SHP77 (cell line): ENCODE results near the gene IRX4.

Experiments
- DNase-seq, 2 experiments: peaks; one replicate each; lab custom pipeline; 2025; lab: John Stamatoyannopoulos, UW

IRX4 gene

DNA sequence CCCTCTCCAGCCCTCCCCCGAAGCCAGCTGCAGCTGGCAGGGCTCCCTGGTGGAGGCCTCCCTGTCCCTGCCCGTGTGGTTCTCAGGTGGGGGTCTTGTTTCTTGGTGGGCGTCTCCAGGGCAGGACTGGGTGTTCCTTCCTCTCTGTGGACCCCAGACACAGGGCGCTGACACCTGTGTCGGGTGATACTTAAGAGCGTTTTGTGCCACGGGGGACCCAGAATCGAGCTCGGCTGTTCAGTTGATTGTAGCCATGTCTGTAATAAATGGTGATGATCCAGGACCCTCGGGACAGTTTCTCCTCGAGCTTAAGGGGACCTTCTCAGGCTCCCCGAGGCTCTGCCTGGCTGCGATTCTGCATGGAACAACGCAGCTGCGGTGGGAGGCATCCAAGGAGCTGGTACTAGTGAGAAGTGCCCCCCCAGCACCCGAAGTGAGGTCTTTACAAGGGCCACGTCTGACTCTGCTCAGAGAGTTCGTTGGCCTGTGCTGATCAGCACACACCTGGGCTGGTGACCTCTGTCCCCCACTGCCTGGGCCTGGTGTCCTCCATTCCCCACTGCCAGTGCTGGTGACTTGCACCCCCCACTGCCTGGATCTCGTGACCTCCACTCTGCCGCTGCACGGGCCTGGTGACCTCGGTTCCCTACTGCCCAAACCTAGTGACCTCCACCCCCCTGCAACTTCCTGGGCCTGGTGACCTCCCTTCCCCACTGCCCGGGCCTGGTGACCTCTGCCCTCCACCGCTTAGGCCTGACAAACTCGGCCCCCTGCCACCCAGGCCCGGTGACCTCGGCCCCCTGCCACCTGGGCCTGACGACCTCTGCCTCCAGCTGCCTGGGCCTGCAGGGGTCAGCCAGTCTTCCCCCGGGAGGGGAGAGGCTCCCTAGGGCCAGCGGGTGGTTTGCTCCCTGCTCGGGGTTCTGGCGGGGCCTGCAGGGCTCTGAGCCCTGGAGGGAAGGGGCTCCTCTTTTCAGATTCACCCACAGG is 45.5 kb downstream of the IRX4 start:
- no peak for DNase-seq

DNA sequence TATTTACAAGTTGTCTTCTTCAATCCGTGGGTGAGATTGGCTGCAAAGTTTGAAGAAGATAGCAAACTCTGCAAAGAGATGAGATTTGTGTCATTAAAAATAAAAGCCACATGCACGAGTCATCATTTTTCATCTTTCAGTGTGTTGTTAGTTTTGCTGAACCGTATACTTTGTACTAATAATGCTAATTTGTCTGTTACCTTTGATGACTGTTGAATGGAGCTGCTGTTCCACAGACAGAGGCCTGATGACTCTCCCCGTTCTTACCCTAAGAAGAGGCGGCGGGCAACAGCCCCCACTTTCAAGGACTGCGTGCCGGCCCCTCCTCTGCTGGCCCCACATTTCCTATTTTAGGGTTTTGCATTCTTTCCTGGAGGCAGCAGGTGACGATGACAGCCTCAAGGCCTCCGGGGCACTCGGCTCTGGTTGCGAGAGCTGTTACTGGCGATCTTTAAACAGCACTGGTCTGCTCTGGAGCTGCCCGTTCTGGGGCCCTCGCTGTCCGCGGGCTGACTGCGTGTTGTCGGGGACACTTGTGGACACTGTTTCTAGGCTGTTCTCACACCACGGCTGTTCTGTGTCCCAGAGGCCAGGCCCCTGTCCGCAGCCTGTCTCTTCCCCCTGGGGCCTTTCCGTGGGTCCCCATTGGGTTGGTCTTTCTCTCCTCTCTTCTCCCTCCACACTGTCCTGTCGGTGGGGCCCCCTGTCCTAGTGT is 46.4 kb downstream of the IRX4 start:
- no peak for DNase-seq

DNA sequence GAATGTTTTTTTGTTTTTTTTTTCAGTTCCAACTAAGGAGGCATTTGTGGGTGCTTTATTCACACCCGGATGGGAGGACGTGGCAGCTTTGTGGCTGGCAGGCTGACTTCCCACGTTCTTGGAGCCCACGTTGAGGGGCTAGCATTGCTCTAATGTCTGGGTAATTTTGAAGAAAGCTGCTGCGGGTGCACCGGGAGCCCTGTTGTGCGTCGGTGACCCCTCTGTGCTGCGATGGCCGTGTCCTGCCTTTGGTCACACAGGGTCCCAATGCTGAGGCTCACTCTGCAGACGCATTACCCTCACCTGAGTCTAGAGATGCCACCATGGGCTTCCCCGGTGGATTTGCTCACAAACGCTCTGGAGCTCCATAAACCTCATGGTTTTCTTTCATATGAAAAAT is 47.3 kb downstream of the IRX4 start:
- no peak for DNase-seq

DNA sequence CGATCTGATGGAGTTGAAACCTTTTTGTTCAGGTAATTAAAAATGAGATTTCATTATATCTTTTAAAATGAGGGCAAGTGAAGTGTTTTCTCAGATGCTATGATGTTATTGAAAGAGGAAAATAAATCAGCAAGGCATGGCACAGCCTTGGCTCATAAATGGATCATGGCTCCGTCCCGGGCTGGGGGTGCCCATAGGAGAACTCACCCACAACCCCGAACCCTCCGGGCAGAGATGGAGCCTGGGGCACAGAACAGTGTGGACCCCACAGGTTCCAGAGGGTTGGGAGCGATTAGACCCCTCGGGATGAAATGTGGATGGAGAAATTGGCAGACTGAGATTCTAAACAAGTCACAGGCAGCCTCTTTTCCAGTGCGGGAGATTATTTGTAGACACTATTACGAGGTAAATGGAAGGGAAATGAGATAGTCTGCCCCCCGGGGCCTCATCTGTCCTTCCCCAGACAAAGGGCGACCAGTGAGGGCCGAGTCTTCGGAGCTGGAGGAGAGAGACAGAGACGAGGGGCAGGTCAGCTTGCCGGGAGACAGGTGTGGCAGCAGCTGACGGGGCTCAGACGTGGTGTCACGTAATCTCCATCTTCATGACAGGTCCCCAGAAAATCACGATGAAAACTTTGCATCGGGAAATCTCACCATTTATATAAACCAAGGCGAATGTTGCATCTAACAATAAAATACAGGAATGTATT is 47.9 kb downstream of the IRX4 start:
- no peak for DNase-seq

DNA sequence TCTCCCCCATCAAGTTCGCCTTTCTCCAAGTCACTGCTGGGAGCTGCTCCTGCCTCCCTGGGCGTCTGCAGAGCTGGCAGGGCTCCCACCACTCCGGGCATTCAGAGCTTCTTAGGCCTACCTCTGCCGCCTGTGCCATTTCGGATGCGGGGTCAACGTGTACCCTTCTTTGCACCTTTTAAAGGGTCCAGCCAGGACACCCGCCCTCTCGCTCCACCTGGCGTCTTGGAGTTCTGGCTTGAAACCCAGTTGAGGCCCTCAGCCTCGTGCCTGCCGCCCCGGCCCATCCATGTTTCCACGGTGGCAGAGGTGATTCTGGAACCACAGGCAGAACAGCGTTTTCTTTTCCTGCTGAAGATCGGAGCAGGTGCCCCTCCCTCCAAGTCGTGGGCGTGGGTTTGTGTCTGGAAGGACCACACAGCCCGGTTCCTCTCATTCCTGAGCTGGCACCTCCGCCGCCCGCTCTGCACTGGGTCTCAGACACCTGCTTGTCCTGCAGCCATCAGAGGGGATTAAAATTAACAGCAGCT is 48.6 kb downstream of the IRX4 start:
- DNase-seq: no peak

DNA sequence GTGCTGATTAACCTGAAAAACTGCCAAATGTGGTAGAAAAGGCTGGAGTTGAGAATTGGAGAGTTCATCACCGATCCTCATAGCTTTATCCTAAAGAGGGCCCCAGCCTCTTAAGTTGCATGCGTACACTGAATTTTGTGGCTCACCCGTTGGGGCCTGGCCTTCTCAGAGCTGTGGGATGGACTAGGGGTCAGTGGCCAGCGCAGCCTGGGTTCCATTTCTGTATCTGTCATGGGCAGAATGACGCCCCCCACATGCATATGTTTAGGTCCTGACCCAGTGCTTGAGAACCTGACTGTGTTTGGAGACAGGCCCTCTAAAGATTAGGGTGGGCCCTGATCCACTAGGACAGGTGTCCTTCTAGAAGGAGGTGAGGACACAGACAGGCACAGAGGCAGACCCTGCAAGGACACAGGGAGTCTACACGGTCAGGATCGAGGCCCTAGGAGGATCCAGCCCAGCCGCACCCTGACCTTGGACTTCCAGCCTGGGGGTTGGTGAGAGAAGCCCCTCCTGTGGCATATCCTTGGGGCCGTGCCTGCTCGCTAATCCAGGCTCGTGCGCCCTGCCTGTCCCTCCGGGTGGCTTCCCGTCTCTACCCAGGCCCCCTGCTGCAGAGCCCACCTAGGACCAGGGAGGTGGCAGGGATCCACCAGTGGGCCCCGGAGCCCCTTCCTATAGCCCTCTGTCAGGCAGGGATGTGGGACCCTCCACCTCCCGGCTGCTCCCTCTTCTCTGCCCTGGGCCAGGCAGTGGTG is 49.3 kb downstream of the IRX4 start:
- no peak for DNase-seq

DNA sequence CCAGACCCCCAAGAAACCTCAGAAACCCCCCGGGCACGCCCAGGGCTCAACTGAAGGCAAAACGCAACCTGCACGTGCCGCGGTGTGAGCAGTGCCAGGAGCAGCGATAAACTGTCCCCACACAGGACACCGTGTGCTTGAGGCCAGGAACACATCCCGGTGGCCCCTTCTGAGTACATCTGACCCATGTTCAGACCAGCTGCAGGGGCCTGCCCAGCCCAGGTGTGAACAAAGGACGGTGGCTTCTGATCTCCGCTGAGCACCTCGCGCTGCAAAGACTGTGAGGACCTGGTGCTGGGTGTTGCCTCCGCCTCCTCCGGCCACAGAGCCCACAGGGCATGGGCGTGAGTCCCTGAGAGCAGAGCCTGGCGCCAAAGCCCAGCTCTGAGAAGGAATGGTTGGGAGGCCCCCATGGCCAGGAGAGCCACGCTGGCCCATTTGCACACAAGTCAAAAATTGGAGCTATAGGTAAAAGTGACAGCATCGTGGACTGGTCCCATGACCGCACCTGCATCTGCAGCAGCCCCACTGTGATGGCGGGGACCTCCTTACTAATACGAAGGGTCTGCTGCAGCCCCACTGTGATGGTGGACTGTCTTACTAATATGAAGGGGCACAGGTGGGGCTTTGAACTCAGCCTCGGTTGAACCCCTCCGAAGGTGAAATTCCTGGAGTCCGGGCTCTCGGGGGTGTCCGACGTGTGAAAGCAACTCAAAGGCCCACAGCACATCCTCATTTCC is 50.0 kb downstream of the IRX4 start:
- DNase-seq: no peak

DNA sequence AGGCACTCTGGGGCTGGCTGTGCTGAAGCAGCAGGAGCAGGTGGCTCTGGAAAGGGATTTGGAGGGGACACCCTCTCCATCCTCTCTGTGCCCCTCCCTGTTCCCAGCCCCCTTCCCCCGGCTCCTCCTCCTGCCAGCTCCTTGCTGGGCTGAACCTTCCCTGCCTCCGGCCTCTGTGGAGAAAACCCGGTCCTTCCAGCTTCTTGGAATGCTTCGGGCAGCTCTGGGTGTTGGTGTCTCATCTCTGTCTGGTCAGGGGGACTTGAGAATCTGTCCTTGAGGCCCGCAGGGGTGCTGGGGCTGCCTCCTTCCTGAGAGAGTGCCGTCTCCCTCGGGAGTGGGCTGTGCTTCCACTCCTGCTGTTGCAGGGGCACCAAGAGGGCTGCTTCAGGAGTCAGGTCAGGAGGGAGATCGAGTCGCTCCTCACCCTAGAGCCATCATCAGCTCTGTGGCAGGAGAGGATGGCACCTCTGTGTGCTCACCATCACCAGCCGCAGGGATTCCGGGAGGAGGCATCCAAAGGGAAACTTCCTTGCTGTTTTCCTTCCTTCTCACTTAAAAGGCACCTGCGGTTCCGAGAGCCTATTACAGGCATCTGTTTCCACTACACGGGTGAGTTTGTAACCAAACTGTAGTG is 50.9 kb downstream of the IRX4 start:
- DNase-seq: no peak

DNA sequence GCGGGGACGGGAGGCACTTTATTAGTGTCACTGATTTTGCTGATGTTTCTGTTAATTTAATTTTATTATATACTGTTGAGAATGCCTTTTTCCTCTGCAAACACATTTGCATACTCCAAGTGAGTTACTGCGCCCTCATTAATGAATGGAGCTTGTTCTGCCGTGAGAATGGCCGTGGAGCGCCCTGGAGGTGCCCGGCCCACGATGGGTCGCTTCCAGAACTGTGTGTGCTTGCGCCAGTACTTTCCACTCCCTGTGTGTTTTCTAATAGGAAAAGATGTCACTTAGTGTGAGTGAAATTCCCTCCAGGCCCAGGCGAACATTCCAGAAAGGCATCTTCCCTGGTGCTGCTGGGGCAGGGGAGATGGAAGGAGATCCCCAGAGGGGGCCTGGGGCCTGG is 51.5 kb downstream of the IRX4 start:
- no peak for DNase-seq

DNA sequence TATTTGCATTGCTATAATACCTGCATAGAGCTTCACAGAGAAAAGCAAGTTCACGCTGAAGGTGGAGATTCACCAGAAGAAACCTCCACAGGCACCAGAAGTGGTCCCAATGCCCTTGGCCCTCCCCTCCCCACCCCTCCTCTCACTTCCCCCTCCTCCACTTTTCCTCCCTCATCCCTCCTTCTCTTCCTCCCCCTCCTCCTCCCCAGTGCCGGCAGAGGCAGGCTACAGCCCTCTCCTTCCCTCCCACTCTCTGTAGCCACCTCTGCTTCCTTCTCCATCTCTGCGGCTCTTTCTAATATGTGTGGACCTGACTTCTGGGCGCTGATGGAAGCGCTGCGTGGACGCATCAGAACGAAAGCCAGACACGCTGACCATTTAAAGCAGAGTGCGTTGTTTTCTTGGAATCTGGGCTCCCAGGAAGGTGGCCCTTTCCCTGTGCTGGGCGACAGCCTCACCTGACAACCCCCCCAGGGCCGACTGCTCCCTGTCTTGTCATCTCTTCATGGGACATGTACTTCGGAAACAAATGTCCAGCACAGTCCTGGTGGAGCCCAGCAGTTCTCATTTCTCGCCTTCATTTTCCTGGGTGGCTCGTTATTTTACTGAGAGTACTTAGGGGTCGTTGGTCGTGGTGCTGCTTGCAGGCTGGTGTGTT is 52.0 kb downstream of the IRX4 start:
- DNase-seq: no peak

DNA sequence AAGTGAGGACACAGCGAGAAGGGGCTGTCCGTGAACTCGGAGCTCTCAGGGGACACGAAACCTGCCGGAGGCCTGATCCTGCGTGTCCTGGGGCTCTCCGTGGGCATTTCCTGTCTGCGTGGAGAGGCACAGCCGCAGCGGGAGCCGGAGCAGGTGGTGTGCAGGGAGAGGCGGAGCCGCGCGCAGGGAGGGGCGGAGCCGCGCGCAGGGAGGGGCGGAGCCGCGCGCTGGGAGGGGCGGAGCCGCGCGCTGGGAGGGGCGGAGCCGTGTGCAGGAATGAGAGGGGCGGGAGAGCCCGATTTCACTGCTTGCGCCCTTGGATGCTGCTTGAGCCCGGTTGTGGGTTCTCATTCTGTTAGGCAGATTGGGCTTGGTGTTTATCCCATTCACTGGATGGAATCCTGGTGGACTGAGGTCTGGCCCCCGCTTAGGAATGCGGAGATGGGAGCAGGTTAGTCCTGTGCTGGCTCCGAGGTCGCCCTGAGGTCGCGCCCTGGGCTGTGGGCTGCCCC is 54.8 kb downstream of the IRX4 start:
- no peak for DNase-seq
